ENCODE data around the gene VRK3.

Gene VRK3

DNA sequence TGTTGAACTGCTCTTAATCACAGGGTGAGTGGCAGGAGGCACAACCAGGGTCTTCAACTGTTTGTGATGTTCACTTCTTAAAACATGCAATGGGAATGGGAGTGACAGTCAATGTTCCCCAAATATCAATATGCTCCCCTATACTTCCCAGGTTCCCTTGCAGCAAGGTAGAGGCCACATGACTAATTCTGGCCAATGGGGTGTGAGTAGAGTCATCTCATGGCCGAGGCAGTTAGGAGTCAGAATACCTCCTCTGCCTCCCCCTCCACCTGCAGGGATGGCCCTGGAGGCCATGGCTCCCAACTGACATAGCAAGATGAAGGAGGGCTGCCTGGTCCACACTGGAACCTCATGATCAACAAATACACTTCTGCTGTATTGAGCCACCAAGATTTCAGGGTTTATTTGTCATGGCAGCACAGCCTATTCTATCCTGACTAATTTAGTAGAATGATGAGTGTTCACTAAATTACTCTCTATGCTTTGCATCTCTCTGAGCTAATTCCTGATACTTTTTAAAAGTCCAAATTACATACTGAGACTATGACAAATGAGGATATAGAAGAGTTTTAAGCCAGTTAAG lies 8.9 kb downstream of the VRK3 start:
- no peak overlapping the region for H3K4me3 ChIP-seq (ENCODE audit: low read depth, low read length)
- TF ChIP-seq, protein P1, sequence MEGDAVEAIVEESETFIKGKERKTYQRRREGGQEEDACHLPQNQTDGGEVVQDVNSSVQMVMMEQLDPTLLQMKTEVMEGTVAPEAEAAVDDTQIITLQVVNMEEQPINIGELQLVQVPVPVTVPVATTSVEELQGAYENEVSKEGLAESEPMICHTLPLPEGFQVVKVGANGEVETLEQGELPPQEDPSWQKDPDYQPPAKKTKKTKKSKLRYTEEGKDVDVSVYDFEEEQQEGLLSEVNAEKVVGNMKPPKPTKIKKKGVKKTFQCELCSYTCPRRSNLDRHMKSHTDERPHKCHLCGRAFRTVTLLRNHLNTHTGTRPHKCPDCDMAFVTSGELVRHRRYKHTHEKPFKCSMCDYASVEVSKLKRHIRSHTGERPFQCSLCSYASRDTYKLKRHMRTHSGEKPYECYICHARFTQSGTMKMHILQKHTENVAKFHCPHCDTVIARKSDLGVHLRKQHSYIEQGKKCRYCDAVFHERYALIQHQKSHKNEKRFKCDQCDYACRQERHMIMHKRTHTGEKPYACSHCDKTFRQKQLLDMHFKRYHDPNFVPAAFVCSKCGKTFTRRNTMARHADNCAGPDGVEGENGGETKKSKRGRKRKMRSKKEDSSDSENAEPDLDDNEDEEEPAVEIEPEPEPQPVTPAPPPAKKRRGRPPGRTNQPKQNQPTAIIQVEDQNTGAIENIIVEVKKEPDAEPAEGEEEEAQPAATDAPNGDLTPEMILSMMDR (IDR thresholded peaks at IDR 0.05; ENCODE audit: insufficient read depth, low read depth, low read length, missing control alignments), result no peak
- no peak for DNase-seq (ENCODE audit: low read depth)

DNA sequence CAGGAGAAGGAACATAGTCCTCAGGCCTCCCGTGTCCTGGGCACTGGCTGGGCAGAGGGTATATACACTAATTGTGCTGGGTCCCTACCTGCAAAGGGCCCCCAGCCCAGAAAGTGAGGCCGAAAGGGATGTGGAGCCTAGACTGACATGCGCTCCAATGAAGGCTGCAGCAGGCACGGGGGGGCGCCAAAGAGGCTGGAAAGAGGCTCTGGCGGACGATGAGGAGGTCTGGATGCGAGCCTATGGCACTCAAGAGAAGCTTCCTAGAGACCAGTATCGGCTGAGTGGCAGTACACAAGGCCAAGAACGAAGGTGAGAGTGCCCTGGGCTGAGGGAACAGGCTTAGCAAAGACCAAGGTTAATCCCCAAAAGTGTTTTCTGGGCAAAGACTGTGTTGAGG lies 16.6 kb downstream of the VRK3 start:
- DNase-seq (ENCODE audit: low read depth), result no peak
- TF ChIP-seq, protein P1 (IDR thresholded peaks at IDR 0.05; ENCODE audit: insufficient read depth, low read depth, low read length, missing control alignments), result no peak
- no peak overlapping the region for H3K4me3 ChIP-seq (ENCODE audit: low read depth, low read length)

DNA sequence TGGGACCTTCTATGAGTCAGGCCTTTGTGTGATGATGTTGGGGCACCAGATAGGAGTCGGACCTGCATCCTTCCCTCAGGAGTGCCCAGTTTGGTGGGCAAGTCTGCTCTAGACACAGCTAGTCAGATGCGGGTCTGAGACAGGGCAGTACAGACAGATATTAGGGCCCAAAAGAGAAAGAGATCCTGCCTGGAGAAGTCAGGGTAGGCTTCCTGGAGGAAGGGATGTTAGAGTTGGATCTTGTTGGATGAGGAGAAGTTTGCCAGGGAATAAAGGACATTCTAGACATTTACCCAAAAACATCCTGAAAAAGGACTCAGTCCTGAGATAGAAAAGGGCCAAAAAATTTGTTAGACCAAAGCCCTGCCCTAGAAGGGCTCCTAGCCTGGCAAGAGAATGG lies 17.2 kb downstream of the VRK3 start:
- no peak for DNase-seq (ENCODE audit: low read depth)
- TF ChIP-seq, protein P1 (IDR thresholded peaks at IDR 0.05; ENCODE audit: insufficient read depth, low read depth, low read length, missing control alignments), result no peak
- no peak overlapping the region for H3K4me3 ChIP-seq (ENCODE audit: low read depth, low read length)

DNA sequence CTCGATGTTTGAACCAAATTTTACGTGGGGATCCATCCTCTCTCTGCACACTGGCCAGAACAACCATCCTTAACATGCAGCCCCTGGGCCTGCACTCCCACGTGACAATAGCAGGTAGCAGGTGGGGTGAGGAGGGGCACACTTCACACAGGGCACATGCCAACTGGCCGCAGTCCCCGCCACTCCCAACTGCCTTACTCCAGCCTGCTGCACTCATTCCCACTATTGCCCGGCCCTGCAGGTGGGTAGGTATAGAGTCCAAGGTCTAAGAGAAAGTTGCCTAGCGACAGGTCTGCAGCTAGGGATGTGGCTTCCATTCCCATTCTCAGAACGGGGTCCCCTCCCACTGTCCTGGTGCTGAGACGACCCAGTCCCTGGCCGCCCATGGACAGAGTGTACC lies 18.0 kb downstream of the VRK3 start:
- DNase-seq (ENCODE audit: low read depth), result no peak
- TF ChIP-seq, protein P1 (IDR thresholded peaks at IDR 0.05; ENCODE audit: insufficient read depth, low read depth, low read length, missing control alignments), result no peak
- no peak overlapping the region for H3K4me3 ChIP-seq (ENCODE audit: low read depth, low read length)

DNA sequence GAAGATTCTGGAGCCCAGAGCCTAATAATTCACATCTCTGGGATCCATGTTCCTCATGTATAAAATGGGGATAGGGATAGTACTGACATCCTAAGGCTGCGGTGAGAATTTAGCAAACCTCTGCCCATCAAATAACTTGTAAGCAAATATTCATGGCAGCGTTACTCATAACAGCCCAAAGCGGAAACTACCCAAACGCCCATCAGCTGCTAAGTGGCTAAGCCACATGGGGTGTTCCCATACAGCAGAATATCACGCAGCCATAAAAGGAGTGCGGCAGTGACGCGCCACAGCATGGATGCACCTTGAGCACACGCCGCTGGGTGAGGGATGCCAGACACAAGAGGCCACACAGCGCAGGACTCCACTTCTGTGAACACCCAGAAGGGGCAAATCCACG lies 19.7 kb downstream of the VRK3 start:
- H3K4me3 ChIP-seq (ENCODE audit: low read depth, low read length), result no peak overlapping the region
- peak; percentile 57 for DNase-seq (ENCODE audit: low read depth)
- TF ChIP-seq, protein P1 (IDR thresholded peaks at IDR 0.05; ENCODE audit: insufficient read depth, low read depth, low read length, missing control alignments), result no peak

DNA sequence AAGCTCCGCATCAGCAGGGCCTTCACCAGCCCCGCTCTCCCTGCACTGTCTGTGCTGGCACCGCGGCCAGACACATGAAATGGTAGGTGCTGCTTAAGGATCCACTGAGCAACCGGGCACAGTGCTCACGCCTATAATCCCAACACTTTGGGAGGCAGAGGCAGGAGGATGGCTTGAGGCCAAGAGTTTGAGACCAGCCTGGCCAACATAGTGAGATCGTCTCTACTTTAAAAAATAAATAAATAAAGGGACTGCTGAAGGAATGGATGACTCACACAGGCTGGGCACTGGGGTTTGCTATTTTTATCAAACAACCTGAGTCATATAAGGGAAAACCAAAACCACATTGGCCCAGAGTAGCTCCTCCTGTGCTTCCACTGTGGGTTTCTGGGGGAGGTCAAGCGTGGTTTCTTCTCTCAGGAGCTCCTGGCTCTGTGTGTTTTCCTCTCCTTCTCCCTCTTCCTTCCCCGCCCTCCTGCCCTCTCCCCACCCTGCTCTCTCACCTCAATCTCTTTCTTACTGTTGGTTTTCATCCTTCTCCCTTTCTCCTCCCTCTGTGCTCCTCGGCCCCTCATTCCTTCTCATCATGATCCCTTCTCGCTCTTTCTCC lies 21.3 kb downstream of the VRK3 start:
- H3K4me3 ChIP-seq (ENCODE audit: low read depth, low read length), result no peak overlapping the region
- TF ChIP-seq, protein P1 (IDR thresholded peaks at IDR 0.05; ENCODE audit: insufficient read depth, low read depth, low read length, missing control alignments), result no peak
- DNase-seq (ENCODE audit: low read depth), result peak; percentile 80
